Astrocyte of the cerebellum (primary cell): Measurements from ENCODE around the gene PARVA.

ENCODE experiments used
- DNase-seq: peaks from one replicate; pipeline ENCODE4 v3.0.0-alpha.2; 2011; ENCODE audit warnings: low read depth
- H3K4me3 ChIP-seq: 2 replicates; pipeline ENCODE4 v1.5.1; 2011; ENCODE audit warnings: mild to moderate bottlenecking, low read depth, low read length, moderate library complexity
- in situ Hi-C: cut with HindIII; loops from 2 replicates; pipeline ENCODE4 v1.10.0; 2017; ENCODE audit warnings: low sequenced_read_pairs
- TF ChIP-seq, protein P1 (sequence below): IDR thresholded peaks from 2 replicates; pipeline ENCODE4 v1.5.1; 2012; ENCODE audit warnings: low read length, low read depth, moderate library complexity, mild to moderate bottlenecking; ENCODE audit errors: missing control alignments

Gene PARVA

DNA sequence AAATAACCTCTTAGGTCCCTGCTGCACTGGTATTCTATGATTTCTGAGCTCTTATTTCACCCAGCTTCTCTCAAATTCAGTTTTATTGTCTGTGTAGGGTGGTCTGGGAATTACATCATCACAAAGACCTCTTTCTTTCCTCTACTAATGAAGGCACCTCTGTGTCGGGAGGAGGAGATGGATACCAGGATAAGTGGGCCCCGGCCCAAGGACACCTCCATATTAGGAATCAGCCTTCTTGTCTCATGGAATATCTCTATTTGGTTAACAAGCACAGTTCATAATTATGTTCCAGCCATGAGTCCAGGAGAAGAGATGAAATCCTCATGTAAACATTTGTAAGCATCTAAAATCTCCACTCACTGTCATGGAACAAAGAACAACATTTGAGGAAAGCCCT lies 9.4 kb downstream of the PARVA start:
- TF ChIP-seq, protein P1, sequence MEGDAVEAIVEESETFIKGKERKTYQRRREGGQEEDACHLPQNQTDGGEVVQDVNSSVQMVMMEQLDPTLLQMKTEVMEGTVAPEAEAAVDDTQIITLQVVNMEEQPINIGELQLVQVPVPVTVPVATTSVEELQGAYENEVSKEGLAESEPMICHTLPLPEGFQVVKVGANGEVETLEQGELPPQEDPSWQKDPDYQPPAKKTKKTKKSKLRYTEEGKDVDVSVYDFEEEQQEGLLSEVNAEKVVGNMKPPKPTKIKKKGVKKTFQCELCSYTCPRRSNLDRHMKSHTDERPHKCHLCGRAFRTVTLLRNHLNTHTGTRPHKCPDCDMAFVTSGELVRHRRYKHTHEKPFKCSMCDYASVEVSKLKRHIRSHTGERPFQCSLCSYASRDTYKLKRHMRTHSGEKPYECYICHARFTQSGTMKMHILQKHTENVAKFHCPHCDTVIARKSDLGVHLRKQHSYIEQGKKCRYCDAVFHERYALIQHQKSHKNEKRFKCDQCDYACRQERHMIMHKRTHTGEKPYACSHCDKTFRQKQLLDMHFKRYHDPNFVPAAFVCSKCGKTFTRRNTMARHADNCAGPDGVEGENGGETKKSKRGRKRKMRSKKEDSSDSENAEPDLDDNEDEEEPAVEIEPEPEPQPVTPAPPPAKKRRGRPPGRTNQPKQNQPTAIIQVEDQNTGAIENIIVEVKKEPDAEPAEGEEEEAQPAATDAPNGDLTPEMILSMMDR, result no peak
- DNase-seq, result no peak
- in situ Hi-C loops, result no loop called here
- no peak overlapping the region for H3K4me3 ChIP-seq

DNA sequence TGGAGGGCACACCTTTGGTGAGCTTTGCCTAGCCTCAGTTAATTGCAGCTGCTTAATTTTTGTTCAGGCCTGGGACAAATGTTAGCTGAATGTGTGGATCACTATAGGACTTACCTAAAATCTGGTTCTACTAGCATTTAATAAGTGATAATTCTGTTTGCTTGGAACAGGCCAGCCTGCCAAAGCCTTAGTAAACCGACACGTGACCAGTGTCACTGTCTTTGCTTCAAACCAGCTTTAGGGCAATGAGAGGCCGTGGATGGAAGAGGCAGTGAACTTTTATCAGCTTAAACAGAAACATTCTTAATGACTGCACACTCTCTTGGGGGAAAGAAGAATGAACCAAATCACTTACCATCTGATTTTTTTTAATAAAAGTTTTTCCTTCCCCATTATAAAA lies 10.8 kb downstream of the PARVA start:
- in situ Hi-C loops, result no loop called here

DNA sequence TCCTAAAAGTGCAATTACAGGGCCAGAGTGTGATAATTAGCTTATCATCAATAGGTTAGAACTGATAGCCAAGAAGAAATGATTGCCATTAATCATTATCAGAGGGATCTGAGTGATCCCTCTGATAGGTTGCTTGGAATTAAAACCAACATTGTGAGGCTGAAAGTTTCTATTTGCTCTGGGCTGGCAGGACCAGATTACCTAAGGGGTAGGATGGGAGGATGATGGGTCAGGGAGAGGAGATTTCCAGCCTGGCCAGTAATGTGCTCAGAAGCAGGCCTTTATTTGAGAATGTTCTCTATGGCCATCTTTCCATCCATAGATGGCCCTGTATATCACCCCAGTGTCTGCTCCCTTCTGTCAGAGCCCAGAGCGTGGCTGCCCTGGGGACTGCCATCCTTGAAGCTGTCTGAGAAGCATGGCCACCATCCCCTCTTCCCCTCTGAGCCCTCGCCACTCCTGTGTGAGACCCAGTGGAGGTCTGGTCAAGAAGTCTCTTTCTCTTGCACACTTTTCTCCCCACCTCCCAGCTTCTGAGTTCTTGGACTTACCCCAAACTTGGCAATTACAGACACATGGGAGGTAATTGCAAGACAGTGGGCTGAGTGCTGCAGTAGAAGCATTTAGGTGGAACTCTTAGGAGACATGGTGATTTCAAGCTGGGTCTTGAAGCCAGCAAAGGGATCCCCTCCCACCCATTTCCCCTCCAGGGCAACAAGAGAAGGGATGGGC lies 11.7 kb downstream of the PARVA start:
- in situ Hi-C loops, result no loop called here
- no peak for DNase-seq
- TF ChIP-seq, protein P1, result no peak
- no peak overlapping the region for H3K4me3 ChIP-seq

More for the DNA sequence above, 10.8 kb downstream of the PARVA start:
- H3K4me3 ChIP-seq, result no peak overlapping the region
- TF ChIP-seq, protein P1, result no peak
- DNase-seq, result no peak

DNA sequence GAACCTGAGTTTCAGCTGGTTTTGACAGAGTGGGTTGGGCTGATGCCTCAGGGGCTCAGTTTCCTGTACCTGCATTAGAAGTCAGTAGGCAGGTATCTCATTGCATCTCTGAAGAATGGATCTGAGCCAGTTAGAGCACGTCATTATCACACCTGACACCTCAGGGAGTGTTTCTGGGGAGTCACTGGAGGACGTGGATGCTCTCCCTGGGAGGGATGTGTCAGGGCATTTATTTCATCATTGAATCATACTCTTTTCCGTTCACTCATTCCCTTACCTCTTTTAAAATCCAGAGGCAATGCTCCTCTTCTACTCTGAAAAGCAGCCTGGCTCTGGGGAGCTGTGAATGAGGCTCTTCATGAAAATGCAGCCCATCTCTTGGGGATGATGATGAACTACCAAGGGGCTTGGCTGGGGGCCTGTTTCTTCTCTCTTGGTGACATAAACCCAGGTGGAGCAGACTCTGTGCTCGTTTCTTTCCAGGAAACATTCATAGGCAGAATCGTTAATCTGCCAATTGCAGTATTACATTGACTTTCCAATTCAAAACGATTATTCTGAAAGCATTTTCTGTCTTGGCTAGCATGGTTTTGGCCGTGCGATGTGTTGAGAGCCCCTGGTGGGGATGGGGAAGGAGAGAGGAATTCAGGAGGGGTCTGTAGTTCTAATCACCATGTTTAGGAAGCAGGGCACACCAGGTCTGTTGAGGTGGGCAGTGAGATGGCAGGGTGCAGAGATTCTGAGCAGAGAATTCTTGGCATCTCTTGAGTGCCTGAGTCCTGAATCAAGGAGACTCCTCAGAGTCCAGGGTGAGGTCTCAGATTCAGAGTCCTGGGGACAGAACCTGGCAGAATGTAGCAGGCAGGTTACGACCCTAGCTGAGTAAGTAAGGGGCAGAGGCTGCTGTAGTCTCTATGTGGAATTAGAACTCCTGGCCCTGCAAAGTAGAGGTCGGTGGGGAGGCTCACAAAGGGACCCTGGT lies 12.6 kb downstream of the PARVA start:
- H3K4me3 ChIP-seq, result no peak overlapping the region
- no peak for DNase-seq
- in situ Hi-C loops, result no loop called here
- TF ChIP-seq, protein P1, result no peak

DNA sequence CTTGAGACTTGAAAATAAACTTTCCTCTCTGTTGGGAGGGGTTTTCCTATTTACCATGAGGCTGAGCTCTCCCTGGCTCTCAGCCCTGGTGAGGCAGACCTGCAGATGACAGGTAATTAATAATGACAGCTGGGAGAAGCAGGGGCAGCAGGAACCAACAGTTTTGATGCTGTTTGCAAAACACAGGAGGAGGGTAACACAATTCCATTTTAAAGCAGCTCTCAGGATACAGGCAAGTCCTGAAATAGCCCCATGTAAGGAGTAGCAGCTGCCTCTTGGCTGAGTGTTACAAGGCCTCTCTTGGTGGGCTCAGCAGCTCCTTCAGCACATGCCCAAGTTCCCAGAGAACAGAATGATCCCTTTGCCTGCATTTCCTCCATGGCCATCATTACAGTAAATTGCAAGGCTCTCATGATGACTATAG lies 13.3 kb downstream of the PARVA start:
- no peak overlapping the region for H3K4me3 ChIP-seq
- TF ChIP-seq, protein P1, result no peak
- in situ Hi-C loops, result no loop called here
- DNase-seq, result no peak

DNA sequence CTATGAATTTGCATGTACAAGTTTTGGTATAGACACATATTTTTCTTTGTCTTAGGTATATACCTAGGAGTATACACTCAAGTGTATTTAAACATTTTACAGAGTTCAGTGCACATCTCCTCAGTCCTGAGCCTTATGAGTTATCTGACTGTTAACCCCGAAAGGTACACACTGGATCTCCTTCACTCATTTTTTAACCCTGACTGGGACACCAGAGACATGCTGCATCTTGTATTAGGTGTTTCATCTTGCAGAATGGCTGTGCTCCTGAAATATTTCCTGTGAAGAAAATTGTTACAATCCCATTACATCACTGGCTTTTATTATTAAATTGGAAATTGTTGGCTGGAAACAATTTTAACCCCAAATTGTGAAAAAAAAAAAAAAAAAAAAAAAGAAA lies 15.3 kb downstream of the PARVA start:
- no peak for DNase-seq
- TF ChIP-seq, protein P1, result no peak
- in situ Hi-C loops, result no loop called here
- H3K4me3 ChIP-seq, result no peak overlapping the region
